ENCODE results near the gene SLC8A3.
"Not testable (repeated sequence)": the region's sequence is repeated elsewhere in the genome, so short reads cannot be mapped to it uniquely, and the experiment has no call there.

SLC8A3 gene, protein sequence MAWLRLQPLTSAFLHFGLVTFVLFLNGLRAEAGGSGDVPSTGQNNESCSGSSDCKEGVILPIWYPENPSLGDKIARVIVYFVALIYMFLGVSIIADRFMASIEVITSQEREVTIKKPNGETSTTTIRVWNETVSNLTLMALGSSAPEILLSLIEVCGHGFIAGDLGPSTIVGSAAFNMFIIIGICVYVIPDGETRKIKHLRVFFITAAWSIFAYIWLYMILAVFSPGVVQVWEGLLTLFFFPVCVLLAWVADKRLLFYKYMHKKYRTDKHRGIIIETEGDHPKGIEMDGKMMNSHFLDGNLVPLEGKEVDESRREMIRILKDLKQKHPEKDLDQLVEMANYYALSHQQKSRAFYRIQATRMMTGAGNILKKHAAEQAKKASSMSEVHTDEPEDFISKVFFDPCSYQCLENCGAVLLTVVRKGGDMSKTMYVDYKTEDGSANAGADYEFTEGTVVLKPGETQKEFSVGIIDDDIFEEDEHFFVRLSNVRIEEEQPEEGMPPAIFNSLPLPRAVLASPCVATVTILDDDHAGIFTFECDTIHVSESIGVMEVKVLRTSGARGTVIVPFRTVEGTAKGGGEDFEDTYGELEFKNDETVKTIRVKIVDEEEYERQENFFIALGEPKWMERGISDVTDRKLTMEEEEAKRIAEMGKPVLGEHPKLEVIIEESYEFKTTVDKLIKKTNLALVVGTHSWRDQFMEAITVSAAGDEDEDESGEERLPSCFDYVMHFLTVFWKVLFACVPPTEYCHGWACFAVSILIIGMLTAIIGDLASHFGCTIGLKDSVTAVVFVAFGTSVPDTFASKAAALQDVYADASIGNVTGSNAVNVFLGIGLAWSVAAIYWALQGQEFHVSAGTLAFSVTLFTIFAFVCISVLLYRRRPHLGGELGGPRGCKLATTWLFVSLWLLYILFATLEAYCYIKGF

DNA sequence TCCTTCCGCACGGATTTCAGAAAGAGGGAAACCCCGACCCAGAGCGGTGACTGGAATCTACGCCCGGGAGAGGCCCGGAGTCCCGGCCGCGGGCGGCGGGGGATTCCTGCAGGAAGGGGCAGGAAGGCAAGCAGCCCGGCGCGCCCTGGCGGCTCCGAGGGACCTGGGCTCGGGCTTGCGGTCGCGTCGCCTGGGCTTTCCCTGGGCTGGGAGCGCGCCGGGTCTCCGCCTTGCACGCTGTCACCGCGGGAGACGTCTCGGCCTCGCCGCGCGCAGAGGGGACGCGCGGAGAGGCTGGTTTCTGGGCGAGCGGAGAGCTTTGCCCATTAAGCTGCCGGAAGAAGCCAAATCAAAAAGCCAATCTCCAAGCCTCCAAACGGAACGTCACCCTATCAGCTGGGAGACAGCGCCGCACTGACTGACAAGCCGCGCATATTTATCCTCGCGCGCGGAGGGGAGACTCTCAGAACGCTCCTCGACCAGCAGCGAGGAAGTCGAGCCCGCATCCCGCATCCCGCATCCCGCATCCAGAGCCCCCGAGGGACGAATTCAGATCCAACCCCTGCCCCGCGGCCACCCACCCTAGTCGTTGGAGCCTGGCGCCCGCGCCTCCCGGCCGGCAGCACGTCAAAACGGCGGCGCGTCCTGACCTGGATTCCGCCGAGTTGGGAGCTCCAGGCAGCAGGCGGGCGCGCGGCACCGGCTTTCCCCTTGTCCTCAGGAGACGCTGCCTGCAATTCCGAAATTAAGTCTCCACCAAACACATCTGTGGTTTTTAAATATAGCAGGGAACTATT is at the start of gene SLC8A3:
TSS of gene SLC8A3 (minus strand) at position 293 of the 797 bp plus-strand sequence. CDS start 20,529 bp downstream, outside the sequence.
- TF ChIP-seq FOXP2 (optimal IDR thresholded peaks at IDR 0.05; ENCODE audit: control extremely low read depth, extremely low read length, insufficient read depth) (no peak), POLR2AphosphoS5 (IDR thresholded peaks at IDR 0.05; ENCODE audit: borderline replicate concordance, low read depth, low read length) (no peak), EZH2 (IDR thresholded peaks at IDR 0.05) (no peak)
- no peaks in the 10 kb centered on the region for H3K36me3 ChIP-seq (ENCODE audit: insufficient read depth, low read length)
- DNase-seq (ENCODE audit: low read depth, low spot score) = no peak
- H3K4me3 ChIP-seq = peak within 1 kb of the TSS; percentile 80
- H3K9ac ChIP-seq (ENCODE audit: insufficient read length) = no peak within 1 kb of the TSS
- no peaks in the 10 kb centered on the region for H3K9me3 ChIP-seq (ENCODE audit: low read depth, low read length)
- no peak within 1 kb of the TSS for H3K27ac ChIP-seq

DNA sequence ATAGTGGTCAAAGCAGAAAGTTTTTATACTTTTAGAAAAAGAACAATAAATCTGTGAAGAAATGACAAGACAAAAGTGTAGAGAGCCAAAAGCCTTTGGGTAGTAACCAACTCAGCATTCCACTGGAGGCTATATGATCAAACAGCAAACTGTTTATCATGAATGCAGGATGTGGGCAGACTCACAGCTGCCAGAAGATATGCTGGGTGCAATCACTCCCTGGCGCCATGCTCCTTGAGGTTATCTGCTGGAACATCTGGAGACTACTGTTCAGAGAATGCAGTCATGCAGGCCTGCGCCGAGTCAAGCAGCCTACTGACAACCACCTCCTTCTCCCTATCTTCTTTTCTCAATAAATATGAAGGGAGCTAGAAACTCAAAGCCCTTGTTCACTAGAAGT is 49.0 kb upstream of the SLC8A3 start:
- Histone ChIP-seq H3K27ac (no peak overlapping the region), H3K4me3 (no peak overlapping the region), H3K36me3 (ENCODE audit: insufficient read depth, low read length) (no peaks in the 10 kb centered on the region), H3K9ac (ENCODE audit: insufficient read length) (no peak overlapping the region), H3K9me3 (ENCODE audit: low read depth, low read length) (no peaks in the 10 kb centered on the region)
- DNase-seq (ENCODE audit: low read depth, low spot score) = no peak
- TF ChIP-seq FOXP2 (optimal IDR thresholded peaks at IDR 0.05; ENCODE audit: control extremely low read depth, extremely low read length, insufficient read depth) = no peak
- no peak for TF ChIP-seq EZH2 (IDR thresholded peaks at IDR 0.05)
- TF ChIP-seq POLR2AphosphoS5 (IDR thresholded peaks at IDR 0.05; ENCODE audit: borderline replicate concordance, low read depth, low read length) = no peak

DNA sequence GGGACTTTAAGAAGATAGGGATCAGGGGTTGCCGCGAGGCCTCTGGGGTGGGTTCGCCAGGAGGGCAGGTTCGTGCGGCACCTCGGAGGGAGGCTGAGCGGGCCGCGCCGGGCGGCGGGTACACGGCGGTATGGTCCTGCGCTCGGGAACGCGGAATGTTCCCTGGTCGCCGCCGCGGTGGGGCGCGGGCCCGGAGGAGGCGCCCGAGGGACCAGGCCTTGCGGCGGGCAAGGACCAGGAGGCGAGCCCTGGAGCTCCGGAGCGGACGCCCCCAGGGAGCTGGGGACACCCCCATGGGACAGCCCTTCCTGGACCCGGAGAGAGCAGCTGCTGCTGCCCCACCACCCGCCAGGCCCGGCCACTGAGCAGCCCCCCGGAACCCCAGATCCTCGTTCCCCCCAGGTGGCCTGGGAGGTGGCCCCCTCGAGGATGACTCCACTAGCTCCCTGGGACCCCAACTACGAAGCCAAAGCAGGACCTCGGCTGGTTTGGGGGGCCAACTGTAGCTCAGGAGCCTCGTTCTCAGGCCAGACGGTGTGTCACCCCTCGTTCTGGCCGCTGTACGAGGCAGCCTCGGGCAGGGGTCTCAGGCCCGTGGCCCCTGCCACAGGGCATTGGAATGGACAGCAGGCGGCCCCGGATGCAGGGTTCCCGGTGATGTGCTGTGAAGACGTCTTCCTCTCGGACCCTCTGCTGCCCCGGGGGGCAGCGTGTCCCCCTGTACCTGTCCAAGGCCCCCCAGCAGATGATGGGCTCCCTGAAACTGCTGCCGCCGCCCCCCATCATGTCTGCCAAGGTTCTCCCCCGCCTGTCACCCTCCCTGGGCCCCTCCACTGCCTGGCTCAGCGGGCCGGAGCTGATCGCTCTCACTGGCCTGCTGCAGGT is 45.6 kb upstream of the SLC8A3 start:
- DNase-seq (ENCODE audit: low read depth, low spot score) = no peak
- Histone ChIP-seq H3K9ac (ENCODE audit: insufficient read length) (no peak overlapping the region), H3K36me3 (ENCODE audit: insufficient read depth, low read length) (no peaks in the 10 kb centered on the region), H3K27ac (no peak overlapping the region), H3K4me3 (no peak overlapping the region), H3K9me3 (ENCODE audit: low read depth, low read length) (no peaks in the 10 kb centered on the region)
- no peak for TF ChIP-seq EZH2 (IDR thresholded peaks at IDR 0.05)
- TF ChIP-seq POLR2AphosphoS5 (IDR thresholded peaks at IDR 0.05; ENCODE audit: borderline replicate concordance, low read depth, low read length) = no peak
- TF ChIP-seq FOXP2 (optimal IDR thresholded peaks at IDR 0.05; ENCODE audit: control extremely low read depth, extremely low read length, insufficient read depth) = no peak

DNA sequence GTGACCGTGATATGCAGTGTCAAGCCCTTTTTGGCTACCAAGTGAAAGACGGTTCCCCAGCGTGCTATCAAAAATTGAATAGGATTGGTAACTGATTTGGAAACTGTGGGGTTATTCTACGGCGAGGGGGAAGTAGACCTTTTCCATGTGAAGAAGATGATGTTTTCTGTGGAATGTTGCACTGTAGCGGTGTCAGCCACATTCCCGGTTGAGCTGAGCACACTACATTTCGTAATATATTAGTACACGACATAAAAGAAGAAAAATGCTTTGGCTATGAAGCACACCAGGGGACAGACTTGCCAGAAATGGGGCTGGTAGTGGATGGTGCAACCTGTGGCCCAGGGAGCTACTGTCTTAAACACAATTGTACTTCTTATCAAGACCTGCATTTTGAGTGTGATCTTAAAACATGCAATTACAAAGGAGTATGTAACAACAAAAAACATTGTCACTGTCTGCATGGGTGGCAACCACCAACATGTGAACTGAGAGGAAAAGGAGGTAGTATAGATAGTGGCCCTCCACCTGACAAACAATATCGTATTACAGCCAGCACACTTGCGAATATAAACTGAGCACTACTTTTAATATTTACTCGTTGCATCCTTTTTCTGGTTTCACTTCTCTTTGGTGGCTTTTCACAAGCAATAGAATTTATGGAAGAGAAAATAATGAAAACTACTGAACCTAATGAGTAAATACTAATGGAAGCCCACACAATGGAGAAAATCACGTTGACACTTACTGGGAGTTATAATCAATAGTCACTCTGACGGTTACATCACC is 43.2 kb upstream of the SLC8A3 start:
- not testable (repeated sequence) for H3K4me3 ChIP-seq; H3K9me3 ChIP-seq (ENCODE audit: low read depth, low read length); H3K9ac ChIP-seq (ENCODE audit: insufficient read length); H3K36me3 ChIP-seq (ENCODE audit: insufficient read depth, low read length); H3K27ac ChIP-seq; DNase-seq (ENCODE audit: low read depth, low spot score)

DNA sequence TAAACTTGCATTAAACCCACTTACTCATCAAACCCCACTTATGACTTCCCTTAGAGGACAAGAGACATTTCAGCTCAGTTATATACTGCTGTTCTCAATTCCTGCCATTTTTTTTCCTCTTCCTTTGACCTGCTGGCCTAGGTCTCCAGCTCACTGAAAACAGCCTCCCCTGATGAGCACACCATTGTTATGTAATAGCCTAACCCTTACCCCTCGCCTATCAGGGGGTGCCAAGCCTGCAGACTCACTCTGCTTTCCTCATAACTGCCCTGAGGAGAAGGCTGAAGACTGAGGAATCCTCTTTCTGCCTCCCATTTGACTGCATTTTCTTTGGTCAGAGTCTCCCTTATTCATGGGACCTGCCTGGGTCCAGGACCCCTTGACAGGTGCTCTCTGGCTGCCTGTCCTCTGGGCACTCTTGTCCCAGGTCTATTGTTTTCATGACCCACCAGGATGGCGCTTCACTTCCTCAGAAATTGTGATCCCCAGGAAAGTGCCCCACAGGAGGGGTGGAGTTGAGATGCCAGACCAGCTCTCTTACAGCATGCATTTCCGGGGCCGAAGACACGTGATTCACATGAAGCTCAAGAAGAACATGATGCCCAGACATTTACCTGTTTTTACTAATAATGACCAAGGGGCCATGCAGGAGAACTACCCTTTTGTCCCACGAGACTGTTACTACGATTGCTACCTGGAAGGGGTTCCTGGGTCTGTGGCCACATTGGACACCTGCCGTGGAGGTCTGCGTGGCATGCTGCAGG is 41.3 kb upstream of the SLC8A3 start:
- not testable (repeated sequence) for DNase-seq (ENCODE audit: low read depth, low spot score); H3K9ac ChIP-seq (ENCODE audit: insufficient read length); H3K9me3 ChIP-seq (ENCODE audit: low read depth, low read length); H3K4me3 ChIP-seq; H3K27ac ChIP-seq; H3K36me3 ChIP-seq (ENCODE audit: insufficient read depth, low read length)

DNA sequence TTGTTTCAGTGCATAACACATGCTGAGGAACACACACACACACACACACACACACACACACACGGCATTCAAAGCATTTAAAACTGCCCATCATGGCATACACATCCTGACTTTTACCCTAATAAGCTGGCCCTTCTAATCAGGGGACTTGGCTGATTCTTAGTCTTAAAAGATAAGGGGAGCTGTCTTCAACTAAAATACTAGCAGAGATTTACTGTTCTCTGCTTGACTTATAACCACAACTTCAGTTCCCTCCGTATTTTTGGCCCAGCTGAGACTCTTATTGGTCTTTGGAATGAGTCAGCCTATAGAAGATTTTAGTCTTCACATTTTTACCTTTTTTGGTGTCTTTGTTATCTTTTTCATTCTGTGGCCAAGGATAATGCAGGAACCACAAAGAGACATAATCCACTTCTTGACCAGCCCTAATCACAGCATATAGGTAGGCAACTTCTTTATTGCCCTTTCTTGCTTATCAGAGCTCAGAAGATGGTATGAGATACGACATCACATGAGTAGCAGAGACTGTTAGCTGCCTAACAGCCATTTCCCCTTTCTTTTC is 25.1 kb upstream of the SLC8A3 start:
- TF ChIP-seq FOXP2 (optimal IDR thresholded peaks at IDR 0.05; ENCODE audit: control extremely low read depth, extremely low read length, insufficient read depth) = no peak
- no peak for TF ChIP-seq EZH2 (IDR thresholded peaks at IDR 0.05)
- no peak for TF ChIP-seq POLR2AphosphoS5 (IDR thresholded peaks at IDR 0.05; ENCODE audit: borderline replicate concordance, low read depth, low read length)
- Histone ChIP-seq H3K4me3 (no peak overlapping the region), H3K9me3 (ENCODE audit: low read depth, low read length) (no peaks in the 10 kb centered on the region)

More for the DNA sequence above, 25.1 kb upstream of the SLC8A3 start:
- H3K36me3 ChIP-seq (ENCODE audit: insufficient read depth, low read length) = no peaks in the 10 kb centered on the region
- H3K9ac ChIP-seq (ENCODE audit: insufficient read length) = no peak overlapping the region
- no peak for DNase-seq (ENCODE audit: low read depth, low spot score)
- H3K27ac ChIP-seq = no peak overlapping the region
